Activated CD4-positive, alpha-beta T cell treated with anti-CD3 and anti-CD28 coated beads, Interleukin-2, amount 50 U/mL, for 48 hours (primary cell): ENCODE results near the gene TM9SF4.

ENCODE experiments used
- DNase-seq, 2 experiments: peaks; one replicate each; pipeline ENCODE4 v3.0.0-alpha.2; 2020

Gene TM9SF4

GRCh38 chr20:32213870-32214269 lies 104.4 kb downstream of the TM9SF4 start:
- no peak for DNase-seq

GRCh38 chr20:32215147-32215546 lies 105.6 kb downstream of the TM9SF4 start:
- DNase-seq, result no peak

GRCh38 chr20:32215729-32216128 lies 106.2 kb downstream of the TM9SF4 start:
- no peak for DNase-seq

GRCh38 chr20:32216179-32217142 lies 106.9 kb downstream of the TM9SF4 start:
- no peak for DNase-seq
